ENCODE measurements around the gene LHFPL4.
"Not testable (repeated sequence)": the region's sequence is repeated elsewhere in the genome, so short reads cannot be mapped to it uniquely, and the experiment has no call there.

Gene LHFPL4

GRCh38 chr3:9563851-9564250 is 10.2 kb upstream of the LHFPL4 start:
- no peak overlapping the region for H3K4me3 ChIP-seq (ENCODE audit: control insufficient read depth, low read depth, low read length)
- no peak for TF ChIP-seq CTCF (IDR thresholded peaks at IDR 0.05; ENCODE audit: control insufficient read depth, insufficient read depth, low read depth, low read length, missing control alignments)
- no peak for DNase-seq (ENCODE audit: low read depth)

DNA sequence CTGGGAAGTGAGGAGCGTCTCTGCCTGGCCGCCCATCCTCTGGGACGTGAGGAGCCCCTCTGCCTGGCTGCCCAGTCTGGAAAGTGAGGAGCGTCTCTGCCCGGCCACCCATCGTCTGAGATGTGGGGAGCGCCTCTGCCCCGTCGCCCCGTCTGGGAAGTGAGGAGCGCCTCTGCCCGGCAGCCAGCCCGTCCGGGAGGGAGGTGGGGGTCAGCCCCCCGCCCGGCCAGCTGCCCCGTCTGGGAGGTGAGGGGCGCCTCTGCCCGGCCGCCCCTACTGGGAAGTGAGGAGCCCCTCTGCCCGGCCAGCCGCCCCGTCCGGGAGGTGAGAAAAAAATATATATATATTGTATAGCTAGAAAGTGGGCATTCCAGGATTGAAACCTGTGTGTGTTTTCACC is 6.4 kb upstream of the LHFPL4 start:
- not testable (repeated sequence) for DNase-seq (ENCODE audit: low read depth); H3K4me3 ChIP-seq (ENCODE audit: control insufficient read depth, low read depth, low read length)

GRCh38 chr3:9553948-9554513 is 409 bp upstream of the LHFPL4 start:
- TF ChIP-seq CTCF (IDR thresholded peaks at IDR 0.05; ENCODE audit: control insufficient read depth, insufficient read depth, low read depth, low read length, missing control alignments), result no peak
- DNase-seq (ENCODE audit: low read depth), result no peak
- no peak overlapping the region for H3K4me3 ChIP-seq (ENCODE audit: control insufficient read depth, low read depth, low read length)

GRCh38 chr3:9552252-9552999 is 1.2 kb downstream of the LHFPL4 start:
- H3K4me3 ChIP-seq (ENCODE audit: control insufficient read depth, low read depth, low read length), result no peak overlapping the region
- no peak for DNase-seq (ENCODE audit: low read depth)
- TF ChIP-seq CTCF (IDR thresholded peaks at IDR 0.05; ENCODE audit: control insufficient read depth, insufficient read depth, low read depth, low read length, missing control alignments), result no peak

DNA sequence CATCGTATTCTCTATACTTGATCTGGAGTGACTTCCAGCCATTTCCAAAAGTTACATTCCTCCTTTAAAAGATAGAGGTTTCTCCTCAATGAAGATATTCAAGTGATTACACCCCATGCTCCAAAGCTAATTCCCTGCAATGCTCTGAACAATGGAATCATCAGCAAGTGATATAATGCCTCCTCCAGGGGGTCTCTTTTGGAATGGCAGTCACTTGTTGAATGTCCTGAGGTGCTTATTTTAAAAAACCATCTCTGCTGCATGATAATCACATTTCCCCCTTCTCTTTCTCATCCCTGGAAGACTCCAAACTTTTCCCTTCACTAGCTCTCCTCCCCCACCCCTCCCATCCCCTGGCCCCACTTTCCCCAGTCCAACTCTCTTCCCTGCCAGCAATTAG is 2.6 kb downstream of the LHFPL4 start:
- H3K4me3 ChIP-seq (ENCODE audit: control insufficient read depth, low read depth, low read length), result no peak overlapping the region
- TF ChIP-seq CTCF (IDR thresholded peaks at IDR 0.05; ENCODE audit: control insufficient read depth, insufficient read depth, low read depth, low read length, missing control alignments), result no peak
- no peak for DNase-seq (ENCODE audit: low read depth)

DNA sequence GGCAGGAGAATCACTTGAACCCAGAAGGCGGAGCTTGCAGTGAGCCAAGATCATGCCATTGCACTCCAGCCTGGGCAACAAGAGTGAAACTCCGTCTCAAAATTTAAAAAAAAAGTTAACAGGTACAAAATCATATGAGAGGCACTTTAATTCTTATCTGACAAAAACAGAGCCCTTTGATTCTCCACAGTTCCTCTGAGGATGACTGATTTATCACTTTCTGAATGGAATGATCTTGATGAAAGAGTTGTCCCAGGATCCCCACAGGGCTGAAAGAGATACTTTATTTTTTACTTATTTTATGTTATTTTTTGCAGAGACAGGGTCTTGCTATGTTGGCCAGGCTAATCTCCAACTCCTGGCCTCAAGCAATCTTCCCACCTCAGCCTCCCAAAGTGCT is 4.0 kb downstream of the LHFPL4 start:
- DNase-seq (ENCODE audit: low read depth), result no peak
- no peak for TF ChIP-seq CTCF (IDR thresholded peaks at IDR 0.05; ENCODE audit: control insufficient read depth, insufficient read depth, low read depth, low read length, missing control alignments)

GRCh38 chr3:9548991-9549390 is 4.6 kb downstream of the LHFPL4 start:
- no peak for DNase-seq (ENCODE audit: low read depth)
- H3K4me3 ChIP-seq (ENCODE audit: control insufficient read depth, low read depth, low read length), result no peak overlapping the region
- no peak for TF ChIP-seq CTCF (IDR thresholded peaks at IDR 0.05; ENCODE audit: control insufficient read depth, insufficient read depth, low read depth, low read length, missing control alignments)

More for the DNA sequence above, 4.0 kb downstream of the LHFPL4 start:
- no peak overlapping the region for H3K4me3 ChIP-seq (ENCODE audit: control insufficient read depth, low read depth, low read length)
